ENCODE measurements around the gene PRKD3.

The PRKD3 gene

GRCh38 chr2:37283207-37283606, 41.4 kb downstream of the PRKD3 start:
- TF ChIP-seq CTCF (IDR thresholded peaks at IDR 0.05; ENCODE audit: low read depth, low read length) = no peak
- no peak overlapping the region for H3K4me3 ChIP-seq (ENCODE audit: low read depth, low read length)

GRCh38 chr2:37282746-37283145, 41.9 kb downstream of the PRKD3 start:
- no peak for TF ChIP-seq CTCF (IDR thresholded peaks at IDR 0.05; ENCODE audit: low read depth, low read length)

GRCh38 chr2:37281916-37282315, 42.7 kb downstream of the PRKD3 start:
- no peak for TF ChIP-seq CTCF (IDR thresholded peaks at IDR 0.05; ENCODE audit: low read depth, low read length)

More at GRCh38 chr2:37282746-37283145, 41.9 kb downstream of the PRKD3 start:
- H3K4me3 ChIP-seq (ENCODE audit: low read depth, low read length) = no peak overlapping the region

GRCh38 chr2:37276291-37276690, 48.3 kb downstream of the PRKD3 start:
- no peak for TF ChIP-seq CTCF (IDR thresholded peaks at IDR 0.05; ENCODE audit: low read depth, low read length)
- no peak overlapping the region for H3K4me3 ChIP-seq (ENCODE audit: low read depth, low read length)

More at GRCh38 chr2:37281916-37282315, 42.7 kb downstream of the PRKD3 start:
- no peak overlapping the region for H3K4me3 ChIP-seq (ENCODE audit: low read depth, low read length)

Data from WI38 (cell line).